ENCODE results near the gene SFTPD.

DNA sequence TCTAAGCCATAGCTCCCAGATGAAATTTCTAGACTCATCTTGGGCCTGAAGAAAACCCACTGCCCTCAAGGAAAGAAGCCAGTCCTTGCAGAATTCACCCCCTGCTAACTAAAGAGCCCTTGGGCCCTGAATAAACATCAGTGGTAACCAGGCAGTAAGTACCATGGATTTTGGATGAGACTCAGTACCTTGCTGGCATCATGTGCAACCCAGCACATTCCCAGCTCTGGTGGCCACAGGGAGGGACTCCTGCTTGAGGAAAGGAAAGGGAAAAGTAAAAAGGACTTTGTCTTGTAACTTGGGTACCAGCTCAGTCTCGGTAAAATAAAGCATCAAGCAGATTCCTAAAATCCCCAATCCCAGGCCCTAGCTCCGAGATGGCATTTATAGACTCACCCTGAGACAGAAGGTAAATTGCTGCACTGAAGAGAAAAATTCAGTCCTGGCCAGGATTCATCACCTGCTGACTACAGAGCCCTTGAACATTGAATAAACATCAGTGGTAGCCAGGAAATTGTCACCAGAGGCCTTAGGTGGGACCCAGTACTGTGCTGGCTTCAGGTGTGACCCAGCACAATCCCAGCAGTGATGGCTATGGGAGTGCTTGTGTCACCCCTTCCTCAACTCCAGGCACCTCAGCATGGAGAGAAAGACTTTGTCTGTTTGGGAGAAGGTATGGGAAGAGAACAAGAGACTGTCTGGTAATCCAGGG is 31.2 kb upstream of the SFTPD start:
- TF ChIP-seq CTCF (IDR thresholded peaks at IDR 0.05) (no peak), POLR2AphosphoS5 (IDR thresholded peaks at IDR 0.05) (no peak), POLR2A (IDR thresholded peaks at IDR 0.05) (no peak), EP300 (IDR thresholded peaks at IDR 0.05) (no peak)
